Activated naive CD4-positive, alpha-beta T cell treated with anti-CD3 and anti-CD28 coated beads, Interleukin-2, amount 50 U/mL, for 72 hours (primary cell): ENCODE data around the gene FAM169A. TPM values are rescaled to one million over a fixed set of nuclear protein-coding genes. Genes with fewer than 3 reads are reported as not detected.
A peak's percentile ranks its signal among the peaks of the same experiment; 100 is the strongest.
"Not testable (repeated sequence)": the region's sequence is repeated elsewhere in the genome, so short reads cannot be mapped to it uniquely, and the experiment has no call there.

Experiments used
- ATAC-seq, 2 donors: fragments of 150-1000 bp; cut with Tn5 transposase; 2 replicates each; pipeline ENCODE4 v1.10.0; 2021; ENCODE audit warnings: mild to moderate bottlenecking in 2 of 2, moderate library complexity in 2 of 2
- DNase-seq, 2 donors: peaks; one replicate each; pipeline ENCODE4 v3.0.0; 2021 to 2022; ENCODE audit warnings: low spot score in 2 of 2
- H3K27ac Mint-ChIP-seq, 2 donors: one replicate each; pipeline ENCODE4 v1.8.0; 2022; ENCODE audit warnings: mild to moderate bottlenecking in 2 of 2, mixed read lengths in 2 of 2
- H3K36me3 Mint-ChIP-seq, 2 donors: one replicate each; pipeline ENCODE4 v1.8.0; 2022; ENCODE audit warnings: mixed read lengths in 2 of 2
- H3K9me3 Mint-ChIP-seq, 2 donors: one replicate each; pipeline ENCODE4 v1.8.0; 2022; ENCODE audit warnings: mixed read lengths in 2 of 2
- total RNA-seq, 2 donors: library from RNA; stranded (reverse); gene quantifications; one replicate each; pipeline ENCODE4 v1.2.3, GENCODE V29; 2022

The FAM169A gene, protein sequence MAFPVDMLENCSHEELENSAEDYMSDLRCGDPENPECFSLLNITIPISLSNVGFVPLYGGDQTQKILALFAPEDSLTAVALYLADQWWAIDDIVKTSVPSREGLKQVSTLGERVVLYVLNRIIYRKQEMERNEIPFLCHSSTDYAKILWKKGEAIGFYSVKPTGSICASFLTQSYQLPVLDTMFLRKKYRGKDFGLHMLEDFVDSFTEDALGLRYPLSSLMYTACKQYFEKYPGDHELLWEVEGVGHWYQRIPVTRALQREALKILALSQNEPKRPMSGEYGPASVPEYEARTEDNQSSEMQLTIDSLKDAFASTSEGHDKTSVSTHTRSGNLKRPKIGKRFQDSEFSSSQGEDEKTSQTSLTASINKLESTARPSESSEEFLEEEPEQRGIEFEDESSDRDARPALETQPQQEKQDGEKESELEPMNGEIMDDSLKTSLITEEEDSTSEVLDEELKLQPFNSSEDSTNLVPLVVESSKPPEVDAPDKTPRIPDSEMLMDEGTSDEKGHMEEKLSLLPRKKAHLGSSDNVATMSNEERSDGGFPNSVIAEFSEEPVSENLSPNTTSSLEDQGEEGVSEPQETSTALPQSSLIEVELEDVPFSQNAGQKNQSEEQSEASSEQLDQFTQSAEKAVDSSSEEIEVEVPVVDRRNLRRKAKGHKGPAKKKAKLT
- 1 to 10 TPM; 6.1 to 7.8 TPM for total RNA-seq

- peak within 1 kb of the TSS; percentile 92 to 97 for H3K27ac Mint-ChIP-seq
- peaks cover 13 to 16% of the 10 kb centered on the region in 2 donors for H3K36me3 Mint-ChIP-seq
- peak; percentile 79 to 80 for ATAC-seq
- DNase-seq = peak; percentile 51 to 64
- no peaks in the 10 kb centered on the region for H3K9me3 Mint-ChIP-seq
Measured at GRCh38 chr5:74865804-74866595, at the start of gene FAM169A. FAM169A (minus strand) TSS chr5:74866387; CDS start chr5:74841676, 24,711 bp downstream.

DNA sequence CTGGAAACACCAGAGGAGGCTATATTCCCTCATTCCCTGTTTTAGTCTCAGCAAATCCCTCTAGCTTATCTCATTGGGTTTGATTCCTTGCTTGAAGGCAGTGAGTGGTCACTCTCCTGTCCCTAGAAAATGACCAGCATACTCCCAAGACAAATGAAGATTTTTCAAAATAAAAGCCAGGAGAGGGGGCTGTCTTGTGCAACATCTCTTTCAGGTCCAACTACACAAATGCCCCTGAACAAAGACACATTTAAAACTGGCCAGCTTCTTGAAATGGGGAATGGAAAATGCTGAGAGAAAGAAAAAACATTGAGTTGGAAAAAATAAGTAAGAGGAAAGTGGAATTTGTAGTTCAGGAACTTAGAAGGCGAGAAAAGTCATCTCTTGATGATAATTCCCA, 49.3 kb upstream of the FAM169A start:
- Mint-ChIP-seq H3K27ac (no peak overlapping the region), H3K9me3 (peaks cover under 1 to 2% of the 10 kb centered on the region in 2 donors), H3K36me3 (peaks cover 2 to 4% of the 10 kb centered on the region in 2 donors)
- DNase-seq = no peak
- no peak for ATAC-seq

DNA sequence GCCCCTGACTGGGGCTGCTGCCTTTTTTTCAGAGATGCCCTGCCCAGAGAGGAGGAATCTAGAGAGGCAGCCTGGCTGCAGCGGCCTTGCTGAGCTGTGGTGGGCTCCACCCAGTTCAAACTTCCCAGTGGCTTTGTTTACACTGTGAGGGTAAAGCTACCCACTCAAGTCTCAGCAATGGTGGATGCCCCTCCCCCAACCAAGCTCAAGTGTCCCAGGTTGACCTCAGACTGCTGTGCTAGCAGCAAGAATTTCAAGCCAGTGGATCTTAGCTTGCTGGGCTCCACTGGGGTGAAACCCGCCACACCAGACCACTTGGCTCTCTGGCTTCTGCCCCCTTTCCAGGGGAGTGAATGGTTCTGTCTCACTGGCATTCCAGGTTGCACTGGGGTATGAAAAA, 45.2 kb upstream of the FAM169A start:
- not testable (repeated sequence) for ATAC-seq, H3K27ac Mint-ChIP-seq, DNase-seq
- peaks cover 10 to 13% of the 10 kb centered on the region in 2 donors for H3K36me3 Mint-ChIP-seq
- peaks cover 8 to 13% of the 10 kb centered on the region in 2 donors for H3K9me3 Mint-ChIP-seq

DNA sequence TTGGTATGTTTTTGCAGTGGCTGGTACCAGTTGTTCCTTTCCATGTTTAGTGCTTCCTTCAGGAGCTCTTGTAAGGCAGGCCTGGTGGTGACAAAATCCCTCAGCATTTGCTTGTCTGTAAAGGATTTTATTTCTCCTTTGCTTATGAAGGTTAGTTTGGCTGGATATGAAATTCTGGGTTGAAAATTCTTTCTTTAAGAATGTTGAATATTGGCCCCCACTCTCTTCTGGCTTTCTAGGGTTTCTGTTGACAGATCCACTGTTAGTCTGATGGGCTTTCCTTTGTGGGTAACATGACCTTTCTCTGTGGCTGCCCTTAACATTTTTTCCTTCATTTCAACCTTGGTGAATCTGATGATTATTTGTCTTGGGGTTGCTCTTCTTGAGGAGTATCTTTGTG, 43.7 kb upstream of the FAM169A start:
- not testable (repeated sequence) for H3K27ac Mint-ChIP-seq, DNase-seq, ATAC-seq
- Mint-ChIP-seq H3K9me3 (peaks cover 8 to 13% of the 10 kb centered on the region in 2 donors), H3K36me3 (peaks cover 10 to 13% of the 10 kb centered on the region in 2 donors)

- Mint-ChIP-seq H3K9me3 (peaks cover 8 to 13% of the 10 kb centered on the region in 2 donors), H3K36me3 (peaks cover 10 to 13% of the 10 kb centered on the region in 2 donors)
- not testable (repeated sequence) for ATAC-seq, H3K27ac Mint-ChIP-seq, DNase-seq
Measured at GRCh38 chr5:74908237-74908636, 42.0 kb upstream of the FAM169A start.

- H3K9me3 Mint-ChIP-seq, H3K27ac Mint-ChIP-seq, H3K36me3 Mint-ChIP-seq, DNase-seq, ATAC-seq: not testable (repeated sequence)
Measured at GRCh38 chr5:74904713-74905112, 38.5 kb upstream of the FAM169A start.

DNA sequence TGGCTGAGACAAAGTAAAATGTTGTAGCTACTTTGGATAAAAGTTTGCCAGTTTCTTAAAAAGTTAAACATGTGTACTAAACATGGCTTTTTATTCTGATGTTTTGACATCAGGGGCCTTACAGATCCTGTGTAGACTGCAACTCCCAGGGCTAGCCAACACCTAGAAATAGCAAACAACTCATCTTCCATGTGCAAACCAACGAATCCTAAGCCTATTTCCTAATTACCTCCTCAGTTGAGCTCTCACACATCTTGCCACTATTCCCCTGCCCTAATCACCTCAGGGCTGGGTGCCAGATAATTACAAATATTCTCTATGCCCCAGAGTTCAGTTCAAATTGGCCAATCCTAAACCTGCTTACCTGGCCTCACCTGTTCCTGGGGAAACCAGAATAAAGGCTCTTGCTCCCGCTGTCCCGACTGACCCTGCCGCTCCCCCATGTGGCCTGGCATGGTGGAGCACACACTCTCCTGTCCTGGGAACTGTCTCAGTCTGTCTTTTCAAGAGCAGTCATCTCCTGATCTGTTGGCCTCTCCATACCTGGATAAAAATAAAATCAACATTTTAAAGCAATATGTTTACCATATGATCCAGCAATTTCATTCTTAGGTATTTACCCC, 37.1 kb upstream of the FAM169A start:
- ATAC-seq (peak; percentile 56 to 58), DNase-seq (peak in 1 of 2 donors; percentile 23)
- Mint-ChIP-seq H3K27ac (no peak overlapping the region), H3K9me3 (no peaks in the 10 kb centered on the region), H3K36me3 (no peaks in the 10 kb centered on the region)

DNA sequence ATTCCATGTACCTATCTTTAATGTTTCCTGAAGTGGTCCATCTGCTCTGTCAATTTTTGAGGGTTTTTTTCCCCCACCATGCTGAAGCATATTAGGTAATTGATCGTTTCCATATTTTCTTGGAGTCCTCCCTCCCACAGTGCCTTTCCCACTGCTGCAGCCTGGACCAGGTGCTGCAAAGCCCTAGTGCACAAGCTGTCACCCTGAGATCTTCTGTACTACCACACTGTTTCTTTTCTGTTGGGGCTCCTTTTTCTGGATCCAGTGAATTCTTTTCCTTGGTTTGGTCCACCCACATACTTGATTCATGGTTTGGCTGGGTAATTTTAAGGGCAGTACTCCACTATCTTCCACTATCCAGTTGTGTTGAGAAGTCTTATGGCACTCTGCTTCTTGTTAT, 30.9 kb upstream of the FAM169A start:
- Mint-ChIP-seq H3K27ac (no peak overlapping the region), H3K36me3 (peaks cover 0 to 4% of the 10 kb centered on the region in 2 donors), H3K9me3 (peaks cover 4 to 12% of the 10 kb centered on the region in 2 donors)
- no peak for DNase-seq
- ATAC-seq = no peak

DNA sequence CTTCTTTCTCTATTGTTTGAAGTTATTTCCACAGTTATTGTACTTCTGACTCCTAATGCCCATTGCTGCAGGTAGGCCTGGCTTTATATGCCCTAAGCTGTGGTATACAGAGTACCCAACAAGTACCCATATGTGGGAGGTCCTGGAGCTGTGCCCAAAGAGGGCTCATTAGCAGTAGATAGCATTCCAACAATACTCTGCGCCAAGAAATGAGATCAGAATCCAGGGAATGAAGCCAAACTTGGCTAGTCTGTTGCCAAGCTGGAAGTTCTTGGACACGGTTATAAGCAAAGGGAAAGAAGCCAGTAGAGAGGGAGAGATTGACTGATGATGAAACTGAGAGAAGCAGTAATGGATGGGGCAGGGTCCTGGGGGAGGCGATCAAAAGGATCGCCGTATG, 29.7 kb upstream of the FAM169A start:
- H3K36me3 Mint-ChIP-seq = peaks cover 0 to 4% of the 10 kb centered on the region in 2 donors
- DNase-seq = no peak
- no peak overlapping the region for H3K27ac Mint-ChIP-seq
- peaks cover 4 to 12% of the 10 kb centered on the region in 2 donors for H3K9me3 Mint-ChIP-seq
- no peak for ATAC-seq

- DNase-seq (no peak), ATAC-seq (no peak)
- Mint-ChIP-seq H3K27ac (no peak overlapping the region), H3K9me3 (peaks cover 4 to 12% of the 10 kb centered on the region in 2 donors), H3K36me3 (peaks cover 0 to 4% of the 10 kb centered on the region in 2 donors)
Measured at GRCh38 chr5:74894351-74894750, 28.2 kb upstream of the FAM169A start.

DNA sequence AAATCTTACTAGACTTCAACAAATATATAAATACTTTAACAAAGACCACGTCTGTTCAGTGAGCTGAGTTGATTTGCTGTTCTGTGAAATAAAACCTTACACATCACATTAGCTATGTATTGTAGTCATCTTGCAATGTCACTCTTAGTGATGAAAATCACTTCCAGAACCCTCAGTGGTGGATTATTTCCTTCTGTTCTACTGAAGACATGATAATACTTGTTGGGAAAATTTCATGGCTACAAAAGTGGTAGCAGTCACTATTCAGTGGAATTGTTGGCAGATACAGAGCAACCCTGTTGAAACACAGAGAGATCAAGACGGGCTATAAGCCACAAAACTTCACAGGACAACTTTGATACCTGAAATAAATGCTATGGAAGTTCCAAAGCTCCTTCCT, 26.7 kb upstream of the FAM169A start:
- no peak overlapping the region for H3K27ac Mint-ChIP-seq
- H3K9me3 Mint-ChIP-seq = peaks cover 4 to 12% of the 10 kb centered on the region in 2 donors
- ATAC-seq (no peak), DNase-seq (no peak)
- peaks cover 0 to 4% of the 10 kb centered on the region in 2 donors for H3K36me3 Mint-ChIP-seq

GRCh38 chr5:74889523-74890105, 23.4 kb upstream of the FAM169A start:
- ATAC-seq (no peak), DNase-seq (no peak)
- Mint-ChIP-seq H3K9me3 (peaks cover 3 to 4% of the 10 kb centered on the region in 2 donors), H3K27ac (no peak overlapping the region), H3K36me3 (peaks cover 0 to 3% of the 10 kb centered on the region in 2 donors)

- DNase-seq (no peak), ATAC-seq (no peak)
- Mint-ChIP-seq H3K36me3 (no peaks in the 10 kb centered on the region), H3K9me3 (no peaks in the 10 kb centered on the region), H3K27ac (no peak overlapping the region)
Measured at GRCh38 chr5:74888117-74888516, 21.9 kb upstream of the FAM169A start.

DNA sequence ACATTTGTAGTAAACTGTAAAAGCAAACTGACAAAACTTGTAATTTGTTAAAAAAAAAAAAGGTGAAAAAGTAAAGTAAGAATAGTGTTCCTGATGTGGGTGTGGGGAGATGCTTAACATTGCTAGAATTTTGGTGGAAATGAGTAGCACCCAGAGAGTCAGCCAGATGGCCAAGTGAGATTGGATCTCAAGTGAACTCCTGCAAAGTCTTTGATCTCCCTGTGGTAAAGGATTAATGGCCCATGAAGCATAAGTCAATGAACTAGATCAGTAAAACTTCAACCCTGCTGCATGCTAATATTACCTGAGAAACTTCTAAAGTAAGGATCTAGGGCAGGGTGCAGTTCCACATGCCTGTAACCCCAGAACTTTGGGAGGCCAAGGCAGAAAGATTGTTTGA, 19.0 kb upstream of the FAM169A start:
- Mint-ChIP-seq H3K9me3 (no peaks in the 10 kb centered on the region), H3K36me3 (no peaks in the 10 kb centered on the region), H3K27ac (no peak overlapping the region)

GRCh38 chr5:74882379-74883134, 16.4 kb upstream of the FAM169A start:
- DNase-seq, H3K27ac Mint-ChIP-seq, H3K36me3 Mint-ChIP-seq, H3K9me3 Mint-ChIP-seq, ATAC-seq: not testable (repeated sequence)

More for the DNA sequence above, 19.0 kb upstream of the FAM169A start:
- DNase-seq = no peak
- no peak for ATAC-seq
